Measurements from ENCODE around the gene ASIC4.

ASIC4 gene

DNA sequence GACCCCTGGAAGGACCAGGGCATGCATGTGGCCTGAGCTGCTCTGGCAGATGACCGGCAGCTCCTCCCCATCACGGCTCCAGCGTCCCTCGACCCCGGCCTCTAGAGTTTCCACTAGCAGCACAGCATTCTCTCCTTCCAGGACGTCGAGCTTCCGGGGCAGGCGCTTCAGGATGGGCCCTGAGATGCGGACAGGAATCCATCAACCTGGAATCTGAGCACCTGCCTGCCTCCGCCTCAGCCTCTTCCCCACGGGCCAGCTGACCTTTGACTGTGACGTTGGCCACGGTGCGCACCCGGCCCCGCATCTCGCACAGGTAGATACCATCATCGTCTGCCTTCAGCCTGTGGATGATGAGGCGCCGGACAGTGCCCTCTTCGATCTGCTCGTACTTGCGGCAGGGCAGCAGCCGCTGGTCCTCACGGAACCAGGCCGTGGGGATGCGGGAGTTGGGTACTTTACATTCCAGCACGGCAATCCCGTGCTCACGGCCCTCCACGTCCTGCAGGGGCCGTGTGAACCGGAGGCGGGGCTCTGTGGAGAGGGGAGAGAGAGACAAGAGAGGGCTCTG, 53.6 kb downstream of the ASIC4 start:
- no peak for DNase-seq (ENCODE audit: low read depth)

- DNase-seq (ENCODE audit: low read depth) = no peak
Observed at GRCh38 chr2:219569041-219569440, 54.8 kb downstream of the ASIC4 start.

GRCh38 chr2:219569635-219570034, 55.4 kb downstream of the ASIC4 start:
- no peak for DNase-seq (ENCODE audit: low read depth)

DNA sequence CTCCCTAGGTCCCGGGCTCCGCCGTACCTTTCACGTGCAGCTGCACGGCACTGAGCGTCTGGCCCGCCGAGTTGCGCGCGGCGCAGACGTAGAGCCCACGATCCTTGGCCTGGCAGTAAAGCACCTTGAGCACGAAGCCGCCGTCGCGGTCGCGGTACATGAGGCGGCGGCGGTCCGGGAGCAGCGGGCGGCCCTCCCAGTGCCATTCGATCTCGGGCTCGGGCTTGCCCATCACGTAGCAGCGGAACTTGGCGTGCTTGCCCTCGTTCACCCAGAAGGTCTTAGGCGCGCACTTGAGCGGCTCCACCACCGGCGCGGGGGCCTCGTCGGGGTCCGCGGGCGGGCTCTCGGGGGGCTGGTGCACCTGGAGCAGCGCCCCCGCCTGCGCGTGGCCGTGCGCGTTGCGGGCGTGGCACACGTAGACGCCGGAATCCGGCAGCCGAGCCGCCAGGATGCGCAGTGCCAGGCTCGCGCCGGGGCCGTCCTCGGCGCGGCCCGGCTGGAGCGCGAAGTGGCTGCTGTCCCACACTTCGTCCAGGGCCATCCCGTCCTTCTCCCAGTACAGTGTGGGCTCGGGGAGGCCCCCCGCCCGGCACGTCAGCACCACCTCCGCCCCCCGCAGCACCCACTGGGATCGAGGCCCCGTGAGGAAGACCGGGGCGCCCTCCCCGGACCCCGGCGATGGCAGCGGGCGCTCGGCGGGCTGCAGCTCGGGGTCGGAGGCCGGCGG, 56.1 kb downstream of the ASIC4 start:
- no peak for DNase-seq (ENCODE audit: low read depth)

DNA sequence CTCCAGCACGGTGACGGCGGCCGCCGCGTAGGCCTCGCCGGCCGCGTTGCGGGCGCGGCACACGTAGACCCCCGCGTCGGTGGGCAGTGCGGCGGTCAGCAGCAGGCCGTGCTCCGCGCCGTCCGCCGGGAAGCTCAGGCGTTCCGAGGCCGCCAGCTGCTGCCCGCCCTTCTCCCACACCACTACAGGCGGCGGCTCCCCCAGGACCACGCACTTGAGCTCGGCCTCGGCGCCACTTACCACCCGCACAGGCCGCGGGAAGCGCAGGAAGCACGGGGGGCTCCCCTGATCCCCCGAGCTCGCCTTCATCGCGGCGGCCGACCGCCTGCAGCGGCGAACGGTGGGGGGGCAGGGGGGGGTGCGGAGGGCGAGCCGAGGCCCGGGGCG, 56.6 kb downstream of the ASIC4 start:
- DNase-seq (ENCODE audit: low read depth) = no peak

DNA sequence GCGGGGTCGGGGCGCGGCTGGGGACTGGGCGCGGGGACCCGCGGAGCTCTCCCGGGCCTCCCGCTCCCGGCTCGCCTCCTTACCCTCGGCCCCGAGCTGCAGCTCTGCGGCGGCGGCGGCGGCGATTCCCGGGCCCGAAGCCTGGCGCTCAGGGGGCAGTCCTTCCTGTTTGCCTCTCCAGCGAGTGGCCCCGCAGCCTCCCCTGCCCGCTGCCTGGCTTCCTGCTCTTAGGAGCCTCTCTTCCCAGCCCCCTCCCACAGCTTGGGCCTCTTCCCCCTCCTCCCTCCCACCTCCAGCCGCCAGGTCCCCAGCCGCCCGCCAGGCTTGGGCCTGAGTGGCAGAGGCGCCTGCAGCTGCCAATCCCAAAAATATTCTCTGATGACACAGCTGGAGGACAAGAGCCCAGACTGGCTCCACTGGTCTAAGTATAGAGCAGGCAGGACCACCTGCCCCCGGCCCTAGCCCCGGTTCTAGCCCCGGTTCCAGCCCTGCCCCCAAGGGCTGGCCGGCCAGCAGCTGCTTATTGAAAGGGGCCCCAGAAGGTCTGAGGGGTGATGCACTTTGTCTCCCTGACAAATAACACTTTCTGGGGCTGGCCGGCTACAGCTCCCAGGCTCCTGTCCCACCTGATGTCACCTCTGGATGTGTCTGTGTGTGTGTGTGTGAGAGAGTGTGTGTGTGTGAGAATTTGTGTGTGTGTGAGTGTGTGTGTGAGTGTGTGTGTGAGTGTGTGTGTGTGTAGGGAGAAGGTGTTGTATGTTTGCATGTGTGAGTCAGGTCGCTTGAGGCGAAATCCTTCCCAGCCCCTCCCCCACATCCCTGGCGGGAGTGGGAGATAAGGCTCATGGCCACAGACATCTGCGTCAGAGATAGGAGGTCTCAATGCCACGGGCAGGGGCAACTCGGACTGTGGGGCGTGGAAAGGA, 57.3 kb downstream of the ASIC4 start, which contains the start of gene OBSL1:
Gene OBSL1, minus strand, starts transcription at position 229 of the 926 bp plus-strand sequence. CDS start 307 bp downstream, outside the sequence.
- no peak for DNase-seq (ENCODE audit: low read depth)

DNA sequence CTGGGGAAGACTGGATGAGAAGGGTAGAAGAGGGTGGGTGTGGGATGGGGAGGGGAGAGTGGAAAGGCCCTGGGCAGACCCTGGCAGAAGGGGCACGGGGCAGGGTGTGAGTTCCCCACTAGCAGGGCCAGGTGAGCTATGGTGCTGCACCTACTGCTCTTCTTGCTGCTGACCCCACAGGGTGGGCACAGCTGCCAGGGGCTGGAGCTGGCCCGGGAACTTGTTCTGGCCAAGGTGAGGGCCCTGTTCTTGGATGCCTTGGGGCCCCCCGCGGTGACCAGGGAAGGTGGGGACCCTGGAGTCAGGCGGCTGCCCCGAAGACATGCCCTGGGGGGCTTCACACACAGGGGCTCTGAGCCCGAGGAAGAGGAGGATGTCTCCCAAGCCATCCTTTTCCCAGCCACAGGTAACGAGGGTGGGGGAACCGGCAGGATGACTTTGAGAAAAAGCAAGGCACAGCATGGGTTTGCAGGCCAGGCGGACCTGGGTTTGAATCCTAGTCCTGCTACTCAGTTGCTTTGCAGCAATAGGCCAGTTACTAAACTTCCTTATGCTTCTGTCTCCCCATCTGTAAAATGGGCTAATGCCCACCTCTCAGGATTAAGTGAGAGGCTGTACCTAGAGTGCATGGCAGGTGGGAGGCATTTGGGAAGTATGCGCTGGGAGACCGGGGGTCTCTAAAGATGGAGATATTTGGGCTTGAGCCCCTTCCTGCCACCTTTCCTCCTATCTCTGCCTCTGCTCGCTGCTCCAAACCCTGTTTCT, 58.1 kb downstream of the ASIC4 start, which contains the start of gene INHA:
Gene INHA, plus strand, starts transcription at position 74 of the 765 bp plus-strand sequence. Its CDS starts 65 bp downstream, at position 139.
- DNase-seq (ENCODE audit: low read depth) = no peak

GRCh38 chr2:219573166-219573565, 58.9 kb downstream of the ASIC4 start:
- DNase-seq (ENCODE audit: low read depth) = no peak

DNA sequence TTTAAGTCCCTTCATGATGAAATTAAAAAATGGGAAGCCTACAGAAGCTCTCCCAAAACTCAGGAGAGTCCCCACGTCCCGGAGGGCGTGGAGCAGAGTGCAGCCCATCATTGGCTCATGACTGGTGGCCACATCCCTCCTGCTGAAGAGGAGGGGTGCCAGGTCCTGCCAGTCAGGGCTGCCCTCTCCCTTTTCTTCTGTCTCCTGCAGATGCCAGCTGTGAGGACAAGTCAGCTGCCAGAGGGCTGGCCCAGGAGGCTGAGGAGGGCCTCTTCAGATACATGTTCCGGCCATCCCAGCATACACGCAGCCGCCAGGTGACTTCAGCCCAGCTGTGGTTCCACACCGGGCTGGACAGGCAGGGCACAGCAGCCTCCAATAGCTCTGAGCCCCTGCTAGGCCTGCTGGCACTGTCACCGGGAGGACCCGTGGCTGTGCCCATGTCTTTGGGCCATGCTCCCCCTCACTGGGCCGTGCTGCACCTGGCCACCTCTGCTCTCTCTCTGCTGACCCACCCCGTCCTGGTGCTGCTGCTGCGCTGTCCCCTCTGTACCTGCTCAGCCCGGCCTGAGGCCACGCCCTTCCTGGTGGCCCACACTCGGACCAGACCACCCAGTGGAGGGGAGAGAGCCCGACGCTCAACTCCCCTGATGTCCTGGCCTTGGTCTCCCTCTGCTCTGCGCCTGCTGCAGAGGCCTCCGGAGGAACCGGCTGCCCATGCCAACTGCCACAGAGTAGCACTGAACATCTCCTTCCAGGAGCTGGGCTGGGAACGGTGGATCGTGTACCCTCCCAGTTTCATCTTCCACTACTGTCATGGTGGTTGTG, 60.4 kb downstream of the ASIC4 start:
- no peak for DNase-seq (ENCODE audit: low read depth)

DNA sequence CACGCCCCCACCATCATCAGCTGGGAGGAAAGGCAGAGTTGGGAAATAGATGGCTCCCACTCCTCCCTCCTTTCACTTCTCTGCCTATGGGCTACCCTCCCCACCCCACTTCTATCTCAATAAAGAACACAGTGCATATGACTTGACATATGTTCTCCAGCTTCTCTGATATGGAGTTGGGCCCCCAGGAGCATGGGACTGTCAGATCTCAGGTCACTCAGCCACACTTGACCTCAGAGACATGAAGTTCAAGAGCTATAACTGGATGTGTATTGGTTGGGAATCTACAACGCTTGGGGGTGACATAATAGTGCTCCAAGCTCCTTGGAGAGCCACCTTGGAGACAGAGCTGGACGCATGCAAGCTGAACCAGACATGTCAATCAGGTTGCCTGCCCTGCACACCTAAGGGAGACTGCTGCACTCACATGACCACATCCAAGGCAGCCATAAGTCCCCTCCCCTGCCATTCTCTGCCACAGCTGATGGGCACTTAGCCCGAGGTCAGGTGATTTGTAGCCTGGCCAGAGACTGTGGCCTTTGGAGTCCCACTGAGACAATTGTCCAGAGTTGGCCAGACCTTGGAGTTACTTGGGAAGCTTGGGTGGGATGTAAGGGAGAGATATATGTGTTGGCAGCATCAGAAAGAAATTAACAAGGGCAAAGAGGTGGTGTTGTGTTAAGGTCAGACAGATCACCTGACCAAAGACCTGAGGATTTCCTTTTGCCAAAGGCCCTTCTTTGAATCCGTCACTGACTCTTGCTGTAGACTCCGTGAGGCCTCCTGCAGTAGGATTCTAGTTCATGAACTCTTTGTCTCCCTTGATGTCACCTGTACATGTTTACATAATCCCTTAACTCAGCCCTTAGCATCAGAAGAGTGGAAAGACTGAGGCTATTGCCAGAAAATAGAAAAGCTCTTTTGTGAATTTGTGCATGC, 61.6 kb downstream of the ASIC4 start:
- no peak for DNase-seq (ENCODE audit: low read depth)

- DNase-seq (ENCODE audit: low read depth) = no peak
Observed at GRCh38 chr2:219576505-219577388, 62.5 kb downstream of the ASIC4 start.

DNA sequence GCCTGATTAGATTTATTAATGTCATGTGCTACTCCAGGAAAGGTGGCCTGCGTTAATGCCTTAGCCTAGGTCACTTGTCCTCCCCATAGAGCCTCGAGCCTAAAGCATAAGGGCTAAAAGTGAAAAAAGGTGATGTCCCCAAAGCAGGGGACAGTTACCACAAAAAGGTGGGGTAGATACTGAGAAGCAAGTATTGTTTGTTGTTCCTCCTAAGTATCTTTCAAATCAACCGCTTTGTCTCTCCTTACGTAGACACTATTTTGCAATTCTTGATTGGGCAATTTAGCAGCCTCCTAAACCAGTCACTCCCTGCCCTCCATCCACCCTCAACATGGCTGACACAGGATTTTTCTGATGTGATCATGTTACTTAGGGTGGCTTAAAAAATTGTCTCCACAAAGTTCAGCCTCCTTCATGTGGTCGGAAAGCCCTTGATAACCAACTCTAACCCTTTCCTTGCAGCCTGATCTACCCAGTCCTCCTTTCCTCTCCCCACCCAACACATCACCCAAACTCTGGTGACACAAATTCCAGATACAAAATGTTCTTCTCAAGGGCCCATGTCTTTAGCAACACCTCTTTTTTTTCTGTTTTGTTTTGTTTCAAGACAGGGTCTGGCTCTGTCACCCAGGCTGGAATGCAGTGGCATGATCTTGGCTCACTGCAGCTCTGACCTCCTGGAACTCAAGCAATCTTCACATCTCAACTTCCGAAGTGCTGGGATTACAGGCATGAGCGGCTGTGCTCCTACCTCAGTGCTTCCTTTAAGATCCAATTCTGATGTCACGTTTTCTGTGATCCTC, 64.7 kb downstream of the ASIC4 start:
- DNase-seq (ENCODE audit: low read depth) = no peak

DNA sequence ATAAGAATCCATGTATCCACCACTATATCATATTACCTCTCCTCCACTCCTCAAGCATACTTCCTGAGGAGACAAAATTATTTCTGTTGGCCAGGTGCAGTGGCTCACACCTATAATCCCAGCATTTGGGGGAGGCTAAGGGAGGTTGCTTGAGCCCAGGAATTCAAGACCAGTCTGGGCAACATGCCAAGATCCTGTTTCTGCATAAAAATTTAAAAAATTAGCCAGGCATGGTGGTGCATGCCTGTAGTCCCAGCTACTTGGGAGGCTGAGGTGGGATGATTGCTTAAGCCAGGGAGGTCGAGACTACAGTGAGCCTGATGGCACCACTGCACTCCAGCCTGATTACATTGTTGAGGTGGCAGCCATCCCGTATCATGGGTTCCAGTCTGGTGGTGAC, 67.1 kb downstream of the ASIC4 start:
- DNase-seq (ENCODE audit: low read depth) = no peak

All from activated T-helper 9 cell treated with anti-CD3 and anti-CD28 coated beads, Interleukin-2, amount 50 U/mL, for 16 hours (primary cell).